Measurements from ENCODE around the gene DNAJC1. TPM values are rescaled to one million over a fixed set of nuclear protein-coding genes. Genes with fewer than 3 reads are reported as not detected.

Gene DNAJC1
- total RNA-seq, 1 experiment from 2014 or later, result 19.1 TPM

GRCh38 chr10:21740989-21741388 lies 262.5 kb downstream of the DNAJC1 start:
- H3K36me3 ChIP-seq (ENCODE audit: low read depth), result peaks cover 5% of the 10 kb centered on the region; the same call in 1 of the 2 replicates
- H3K27me3 ChIP-seq (ENCODE audit: insufficient read depth, low read depth), result no peaks in the 10 kb centered on the region
- H3K27ac ChIP-seq, result no peak overlapping the region
- peaks cover 7% of the 10 kb centered on the region; the same call in 1 of the 2 replicates for H3F3A ChIP-seq (ENCODE audit: insufficient read depth, low read depth)
- H3K4me1 ChIP-seq (replicated peaks; ENCODE audit: insufficient read depth), result no peaks in the 10 kb centered on the region
- H3K4me3 ChIP-seq, result no peak overlapping the region
- H3K4me2 ChIP-seq, result no peak overlapping the region
- intact Hi-C loops (cut with micrococcal nuclease; ENCODE audit: unreplicated experiment), result no loop called here
- H3K9me3 ChIP-seq (ENCODE audit: insufficient read depth, low read depth), result no peaks in the 10 kb centered on the region
- ChIA-PET CTCF (no interaction called here), POLR2A (ENCODE audit: unreplicated experiment) (no interaction called here)
- H3K9me2 ChIP-seq (ENCODE audit: insufficient read depth), result no peaks in the 10 kb centered on the region
- no peak overlapping the region for H2AFZ ChIP-seq
- BruUV-seq (replicated peaks), result no TSS peak
- TF ChIP-seq EZH2 (IDR thresholded peaks at IDR 0.05; ENCODE audit: low read depth) (no peak), CTCF (conservative IDR thresholded peaks at IDR 0.05) (no peak)
- no peaks in the 10 kb centered on the region for H4K20me1 ChIP-seq (ENCODE audit: insufficient read depth)
- no peaks in the 10 kb centered on the region for H3K79me2 ChIP-seq (ENCODE audit: low read depth)
- no peak for DNase-seq

DNA sequence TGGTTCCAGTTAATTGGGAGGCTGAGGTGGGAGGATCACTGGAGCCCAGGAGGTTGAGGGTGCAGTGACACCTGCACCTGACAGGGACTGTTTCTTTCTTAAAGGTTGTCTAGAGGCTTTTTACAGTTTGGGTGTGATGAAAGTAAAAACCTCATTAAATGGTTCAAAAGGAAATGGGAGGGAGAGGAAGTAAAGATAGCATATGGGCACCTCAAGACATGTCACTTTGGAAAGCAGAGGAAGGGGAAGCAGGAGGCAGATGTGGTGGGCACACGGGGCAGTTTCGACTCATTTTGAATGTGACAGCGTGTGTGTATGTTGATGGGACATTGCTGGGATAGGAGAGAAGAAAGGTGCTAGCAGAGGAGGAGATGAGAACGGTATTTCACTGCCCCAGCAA lies 266.4 kb downstream of the DNAJC1 start:
- Histone ChIP-seq H2AFZ (no peak overlapping the region), H4K20me1 (ENCODE audit: insufficient read depth) (no peaks in the 10 kb centered on the region), H3K27ac (no peak overlapping the region), H3K9me2 (ENCODE audit: insufficient read depth) (no peaks in the 10 kb centered on the region), H3K9me3 (ENCODE audit: insufficient read depth, low read depth) (no peaks in the 10 kb centered on the region), H3K4me2 (no peak overlapping the region), H3F3A (ENCODE audit: insufficient read depth, low read depth) (0 out of 2 replicates have a peak, but pooled peaks cover 5% of the 10 kb centered on the region), H3K27me3 (ENCODE audit: insufficient read depth, low read depth) (no peaks in the 10 kb centered on the region), H3K36me3 (ENCODE audit: low read depth) (peaks cover 10% of the 10 kb centered on the region; the same call in 1 of the 2 replicates), H3K4me1 (replicated peaks; ENCODE audit: insufficient read depth) (no peaks in the 10 kb centered on the region), H3K4me3 (no peak overlapping the region), H3K79me2 (ENCODE audit: low read depth) (no peaks in the 10 kb centered on the region)
- DNase-seq, result no peak
- BruUV-seq (replicated peaks), result no TSS peak
- ChIA-PET POLR2A (ENCODE audit: unreplicated experiment) (no interaction called here), CTCF (no interaction called here)
- TF ChIP-seq EZH2 (IDR thresholded peaks at IDR 0.05; ENCODE audit: low read depth) (no peak), CTCF (conservative IDR thresholded peaks at IDR 0.05) (no peak)
- intact Hi-C loops (cut with micrococcal nuclease; ENCODE audit: unreplicated experiment), result no loop called here

- DNase-seq, result no peak
- peaks cover 5% of the 10 kb centered on the region; the same call in 1 of the 2 replicates for H3K36me3 ChIP-seq (ENCODE audit: low read depth)
- no peaks in the 10 kb centered on the region for H3K9me2 ChIP-seq (ENCODE audit: insufficient read depth)
- TF ChIP-seq EZH2 (IDR thresholded peaks at IDR 0.05; ENCODE audit: low read depth) (no peak), CTCF (conservative IDR thresholded peaks at IDR 0.05) (no peak)
- H3K27ac ChIP-seq, result no peak overlapping the region
- intact Hi-C loops (cut with micrococcal nuclease; ENCODE audit: unreplicated experiment), result loop anchor here (5.0 kb wide), 1 partner anchor 456 kb away; no protein-coding TSS in a partner anchor
- no peak overlapping the region for H3K4me2 ChIP-seq
- no peaks in the 10 kb centered on the region for H3K9me3 ChIP-seq (ENCODE audit: insufficient read depth, low read depth)
- POLR2A ChIA-PET (ENCODE audit: unreplicated experiment), result no interaction called here
- no TSS peak for BruUV-seq (replicated peaks)
- no peaks in the 10 kb centered on the region for H3K4me1 ChIP-seq (replicated peaks; ENCODE audit: insufficient read depth)
- no peak overlapping the region for H3K4me3 ChIP-seq
- CTCF ChIA-PET, result no interaction called here
- H2AFZ ChIP-seq, result no peak overlapping the region
- H3K27me3 ChIP-seq (ENCODE audit: insufficient read depth, low read depth), result no peaks in the 10 kb centered on the region
- H4K20me1 ChIP-seq (ENCODE audit: insufficient read depth), result no peaks in the 10 kb centered on the region
- 0 out of 2 replicates have a peak, but pooled peaks cover 5% of the 10 kb centered on the region for H3F3A ChIP-seq (ENCODE audit: insufficient read depth, low read depth)
- H3K79me2 ChIP-seq (ENCODE audit: low read depth), result no peaks in the 10 kb centered on the region
Observed at GRCh38 chr10:21733710-21734109, 269.8 kb downstream of the DNAJC1 start.
